Activated CD4-positive, alpha-beta T cell treated with anti-CD3 and anti-CD28 coated beads, Interleukin-10, Interleukin-2, amounts not matched to agents 100 ng/mL and 50 ng/mL, durations not matched to agents 16 hours and 8 hours (primary cell): ENCODE results near the gene MAML2.

Source experiments
- DNase-seq: peaks from one replicate; pipeline ENCODE4 v3.0.0-alpha.2; 2020

The MAML2 gene

GRCh38 chr11:96232132-96232531, 110.9 kb downstream of the MAML2 start:
- DNase-seq = no peak

- no peak for DNase-seq
Observed at GRCh38 chr11:96230686-96231085, 112.3 kb downstream of the MAML2 start.

GRCh38 chr11:96229354-96229977, 113.5 kb downstream of the MAML2 start:
- DNase-seq = no peak

GRCh38 chr11:96228910-96229309, 114.1 kb downstream of the MAML2 start:
- no peak for DNase-seq

- no peak for DNase-seq
Observed at GRCh38 chr11:96228473-96228891, 114.5 kb downstream of the MAML2 start.

GRCh38 chr11:96227244-96227643, 115.8 kb downstream of the MAML2 start:
- DNase-seq = no peak

DNA sequence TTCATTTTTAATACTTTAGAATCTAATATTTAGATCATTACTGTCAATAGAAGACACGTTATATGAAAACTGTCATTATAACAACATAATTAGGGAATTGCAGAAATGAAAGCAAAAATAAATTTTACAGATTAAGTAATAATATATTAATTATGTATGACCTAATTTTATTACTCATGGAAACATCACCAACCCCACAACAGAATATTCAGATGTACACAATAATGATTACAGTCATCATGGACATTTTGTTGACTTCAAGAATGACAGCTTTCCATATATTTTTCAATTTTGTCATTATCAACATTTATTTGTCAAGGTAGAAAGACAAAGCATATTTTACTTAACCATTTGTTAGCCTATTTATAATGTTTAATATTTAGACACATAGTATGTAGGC, 119.9 kb downstream of the MAML2 start:
- no peak for DNase-seq

- DNase-seq = no peak
Observed at GRCh38 chr11:96222102-96222501, 120.9 kb downstream of the MAML2 start.

DNA sequence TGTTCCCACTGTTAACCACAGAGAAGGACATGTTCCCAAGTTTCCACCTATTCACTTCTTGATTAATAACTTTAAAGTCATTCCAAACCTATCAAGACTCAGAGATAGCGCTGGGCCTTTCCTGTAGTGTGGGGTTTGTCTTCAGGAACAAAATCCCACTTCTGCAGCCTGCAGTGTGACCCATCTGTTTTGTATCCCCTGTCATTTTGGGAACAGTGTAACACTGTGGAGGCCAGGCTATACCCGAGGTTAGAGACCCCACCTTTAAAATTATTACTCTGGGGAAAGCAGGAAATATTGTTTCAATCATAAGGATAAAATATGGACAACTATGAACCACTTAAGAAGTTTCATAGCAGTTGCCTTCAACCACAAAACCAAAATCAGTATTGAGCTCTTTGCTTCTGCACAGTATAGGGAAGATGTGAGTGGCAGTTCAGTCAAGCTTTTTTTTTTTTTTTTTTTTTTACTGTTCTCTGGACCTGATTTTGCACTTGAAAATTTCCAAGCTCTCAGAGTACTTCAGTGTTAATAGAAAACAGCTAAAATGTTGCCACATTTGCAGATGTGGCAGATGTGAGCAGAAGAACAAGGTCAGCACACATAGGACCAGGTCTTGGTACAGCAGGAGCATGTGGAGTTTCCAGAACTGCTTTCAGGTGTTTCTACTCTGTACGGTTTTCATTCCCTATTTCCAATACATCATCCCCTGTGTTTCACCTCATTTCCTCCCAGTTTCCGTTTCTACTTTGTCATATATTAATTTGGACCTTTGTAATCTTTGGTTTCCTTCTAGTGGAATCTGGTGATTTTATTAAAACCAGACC, 121.5 kb downstream of the MAML2 start:
- DNase-seq = peak; percentile 30

- DNase-seq = peak; percentile 36
Observed at GRCh38 chr11:96219981-96220623, 122.9 kb downstream of the MAML2 start.

GRCh38 chr11:96218901-96219300, 124.1 kb downstream of the MAML2 start:
- no peak for DNase-seq

- no peak for DNase-seq
Observed at GRCh38 chr11:96218006-96218405, 125.0 kb downstream of the MAML2 start.

GRCh38 chr11:96217206-96217605, 125.8 kb downstream of the MAML2 start:
- DNase-seq = no peak

DNA sequence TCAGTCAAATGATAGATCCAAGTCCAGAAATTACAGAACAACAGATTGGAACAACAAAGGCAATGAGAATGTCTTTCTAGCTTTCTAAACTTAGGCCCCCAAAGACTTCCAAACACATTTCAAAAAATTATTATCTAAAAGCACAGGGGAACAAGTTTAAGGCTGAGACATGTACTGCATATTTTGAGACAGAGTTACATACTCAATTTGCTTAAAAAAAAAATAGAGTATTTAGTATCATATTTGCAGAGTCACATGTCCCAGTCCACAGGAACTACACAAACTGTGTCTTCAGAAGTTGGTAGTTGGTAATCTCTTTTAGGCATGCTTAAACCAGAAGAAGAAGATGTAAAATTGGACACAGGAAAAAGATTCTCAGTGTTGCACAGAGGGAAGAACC, 127.2 kb downstream of the MAML2 start:
- no peak for DNase-seq

- DNase-seq = peak; percentile 51
Observed at GRCh38 chr11:96215110-96215782, 127.7 kb downstream of the MAML2 start.

DNA sequence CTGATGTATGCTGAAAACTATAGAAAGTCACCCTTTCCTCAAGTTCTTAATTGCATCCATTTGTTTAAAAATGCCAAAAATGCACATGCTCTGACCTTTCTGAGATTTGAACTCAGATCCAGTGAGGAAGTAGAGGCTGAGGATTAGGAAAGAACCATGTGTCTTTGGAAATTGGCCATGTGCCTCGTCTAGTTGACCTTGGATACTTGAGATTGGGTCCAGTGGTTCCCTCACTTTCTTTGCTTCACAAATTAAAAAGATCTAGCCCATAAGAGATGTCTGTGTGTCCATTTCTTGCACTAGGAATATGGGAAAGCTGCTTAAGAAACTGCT, 128.3 kb downstream of the MAML2 start:
- DNase-seq = no peak

GRCh38 chr11:96213500-96213899, 129.5 kb downstream of the MAML2 start:
- no peak for DNase-seq

- peak; percentile 47 for DNase-seq
Observed at GRCh38 chr11:96211436-96211835, 131.6 kb downstream of the MAML2 start.

DNA sequence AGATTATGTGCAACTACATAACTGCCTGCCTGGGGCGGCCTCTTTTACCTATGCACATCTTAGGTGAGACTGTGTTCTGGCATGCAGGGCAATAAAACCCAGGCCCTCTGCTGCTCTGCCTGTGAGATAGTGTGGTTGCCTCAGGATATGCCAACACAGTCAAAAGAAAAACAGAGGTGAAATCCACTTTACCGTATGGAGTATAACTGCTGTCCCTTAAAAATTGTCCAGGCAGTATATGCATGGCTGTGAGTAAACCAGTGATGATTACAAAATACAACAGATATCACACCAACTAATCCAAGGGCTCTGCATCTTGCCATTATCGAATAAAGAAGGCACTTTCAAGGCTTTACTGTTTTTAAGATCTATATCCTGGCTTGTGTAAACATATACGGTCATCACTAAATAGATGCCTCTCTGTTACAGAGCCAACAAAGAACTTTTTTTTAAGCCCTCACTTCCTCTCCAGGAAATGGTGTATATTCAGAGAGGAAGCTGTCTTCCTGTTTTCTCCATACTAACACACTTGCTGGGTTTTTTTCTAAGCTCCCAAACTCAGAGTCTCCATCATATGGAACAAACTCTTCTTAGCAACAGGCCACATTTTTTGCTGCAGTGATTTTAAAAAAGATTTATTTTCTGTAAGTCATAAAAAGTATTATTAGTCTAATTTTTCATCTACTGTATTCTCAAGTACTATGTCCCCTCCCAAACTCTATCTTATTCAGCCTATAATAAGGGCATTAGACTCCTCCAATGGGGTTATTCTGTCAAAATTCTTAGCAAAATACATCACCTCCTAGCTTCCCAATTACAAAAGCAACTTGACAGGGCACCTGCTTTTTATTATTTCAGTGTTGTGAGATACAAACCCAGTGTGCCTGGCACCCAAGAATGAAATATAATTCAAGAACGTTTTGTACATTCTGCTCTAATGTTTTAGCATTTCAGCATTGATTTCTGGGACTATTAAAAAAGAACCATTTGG, 135.2 kb downstream of the MAML2 start:
- DNase-seq = peak; percentile 66

GRCh38 chr11:96206955-96207354, 136.0 kb downstream of the MAML2 start:
- DNase-seq = no peak

DNA sequence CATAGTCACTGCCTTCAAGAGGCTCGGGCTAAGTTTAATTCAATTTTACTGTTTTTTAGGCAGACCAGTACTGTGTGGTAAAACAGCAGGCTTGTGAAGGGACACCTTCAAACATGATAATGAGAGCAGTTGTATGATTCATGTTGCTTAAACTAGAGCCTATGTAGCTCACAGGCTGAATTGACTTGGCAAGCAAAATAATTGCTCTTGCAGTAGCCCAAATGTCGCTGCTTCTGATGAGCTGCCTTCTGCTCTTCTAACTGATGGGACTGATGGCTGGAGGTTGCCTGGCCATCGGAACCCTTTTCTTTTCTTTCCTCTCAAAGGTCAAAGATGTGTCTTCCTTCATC, 137.6 kb downstream of the MAML2 start:
- peak; percentile 66 for DNase-seq

DNA sequence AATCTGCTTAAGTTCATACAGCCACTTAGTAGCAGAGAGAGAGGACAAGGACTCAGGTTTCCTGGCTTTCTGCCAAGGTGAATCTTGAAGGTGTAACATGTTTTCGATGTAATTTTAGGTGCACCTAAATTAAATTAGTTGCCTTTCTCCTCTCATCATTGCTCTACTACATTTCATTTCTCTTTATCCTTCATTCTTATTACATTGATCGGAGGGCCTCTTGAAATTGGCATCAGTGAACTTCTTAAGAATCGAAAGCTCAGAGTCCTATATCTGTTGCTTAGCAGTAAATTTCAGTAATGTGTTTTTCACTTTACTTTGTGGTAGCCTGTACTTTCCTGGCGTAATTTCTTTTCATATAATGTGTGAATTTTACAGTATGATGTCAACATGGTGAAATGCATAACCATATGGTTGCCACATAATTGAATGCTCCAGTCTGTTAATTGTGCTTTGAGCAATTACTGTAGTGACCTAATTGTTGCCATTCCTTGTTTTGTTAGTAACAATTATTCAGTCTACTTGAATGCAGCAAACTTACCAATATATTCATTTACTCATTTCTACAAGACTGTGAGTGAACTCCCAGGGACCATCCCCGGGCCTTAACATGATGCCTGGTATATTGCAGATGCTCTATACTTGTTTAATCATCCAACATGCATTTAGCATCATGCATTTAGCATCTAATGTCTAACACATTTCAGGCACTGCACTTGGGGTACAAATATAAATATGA, 138.1 kb downstream of the MAML2 start:
- peak; percentile 69 for DNase-seq
